Mammary epithelial cell (primary cell): ENCODE data around the gene ANKRD13D.

Experiments used
- CTCF ChIP-seq, 2 donors: IDR thresholded peaks in 1 of 2; conservative IDR thresholded peaks in 1 of 2; 2 replicates each; pipeline ENCODE4 v1.5.1; 2011 to 2012; ENCODE audit warnings: inconsistent platforms in 2 of 2, low read length in 2 of 2, mild to moderate bottlenecking in 2 of 2, control low read depth in 1 of 2, low read depth in 1 of 2; ENCODE audit not compliant: insufficient read depth in 1 of 2; ENCODE audit errors: extremely low read depth in 1 of 2
- EZH2 ChIP-seq: IDR thresholded peaks from 2 replicates; pipeline ENCODE4 v1.6.1; 2012; ENCODE audit warnings: low read length, inconsistent platforms, borderline replicate concordance

GRCh38 chr11:67320011-67320410, 30.9 kb downstream of the ANKRD13D start:
- TF ChIP-seq CTCF (conservative IDR thresholded peaks at IDR 0.05 in 1 of 2, IDR thresholded peaks at IDR 0.05 in 1 of 2; ENCODE audit: extremely low read depth in 1 of 2, insufficient read depth in 1 of 2, low read depth in 1 of 2, low read length in 2 of 2) = no peak
- TF ChIP-seq EZH2 = no peak
